Memory B cell (primary cell): ENCODE measurements around the gene GLT8D1.

Experiments used
- ATAC-seq: fragments of 150-1000 bp; cut with Tn5 transposase; 2 replicates; pipeline ENCODE4 v1.10.0; 2021; ENCODE audit warnings: low read depth, mild to moderate bottlenecking, moderate library complexity
- DNase-seq, 2 donors: peaks; one replicate each; pipeline ENCODE4 v3.0.0; 2022; ENCODE audit warnings: low spot score in 2 of 2
- H3K27ac Mint-ChIP-seq: one replicate; pipeline ENCODE4 v1.8.0; 2022; ENCODE audit warnings: mild to moderate bottlenecking, moderate library complexity, mixed read lengths
- H3K27me3 Mint-ChIP-seq: one replicate; pipeline ENCODE4 v1.8.0; 2022; ENCODE audit warnings: mixed read lengths
- H3K36me3 Mint-ChIP-seq: one replicate; pipeline ENCODE4 v1.8.0; 2022; ENCODE audit warnings: mild to moderate bottlenecking, mixed read lengths
- H3K4me1 Mint-ChIP-seq: one replicate; pipeline ENCODE4 v1.8.0; 2022; ENCODE audit warnings: mixed read lengths
- H3K4me3 Mint-ChIP-seq: one replicate; pipeline ENCODE4 v1.8.0; 2022; ENCODE audit warnings: mild to moderate bottlenecking, moderate library complexity, mixed read lengths
- H3K9me3 Mint-ChIP-seq: one replicate; pipeline ENCODE4 v1.8.0; 2022; ENCODE audit warnings: mixed read lengths

Gene GLT8D1

DNA sequence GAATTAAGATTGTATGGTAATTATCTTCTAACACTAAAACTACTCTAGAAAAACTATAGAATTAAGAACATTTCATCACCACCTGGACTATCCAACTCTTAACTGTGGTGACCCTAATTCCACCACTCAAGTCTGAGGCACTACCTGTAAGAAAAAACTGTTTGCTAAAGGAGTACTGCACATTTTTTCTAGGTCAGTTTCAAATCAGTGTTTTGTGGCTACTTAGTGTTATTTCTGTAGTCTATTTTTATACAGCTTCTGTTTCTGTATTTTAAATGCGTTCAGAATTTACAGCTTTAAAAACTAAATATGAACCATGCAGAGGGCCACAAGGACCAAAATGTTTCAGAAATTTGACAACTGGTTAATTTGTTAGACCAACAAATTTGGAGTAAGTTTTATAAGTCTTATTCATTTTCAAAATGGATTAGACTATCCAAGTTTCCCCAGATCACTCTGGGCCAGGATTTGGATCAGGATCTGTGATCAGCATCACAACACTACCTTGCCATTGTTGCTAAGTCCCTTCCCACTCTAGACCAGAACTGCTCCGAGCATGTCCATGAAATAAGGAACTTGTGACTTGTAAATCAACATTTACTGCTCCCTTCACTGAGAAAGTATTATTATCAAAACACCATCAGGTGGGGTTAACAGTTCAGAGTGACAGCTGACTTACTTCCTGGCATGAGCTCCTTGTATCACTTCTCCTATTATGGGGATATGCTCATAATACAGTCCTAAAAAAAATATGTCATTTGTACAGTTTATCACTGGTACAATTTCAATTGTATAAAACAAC lies 8.6 kb downstream of the GLT8D1 start:
- Mint-ChIP-seq H3K27ac (peak overlapping the region; percentile 84), H3K27me3 (no peaks in the 10 kb centered on the region), H3K4me1 (peaks cover 5% of the 10 kb centered on the region), H3K9me3 (no peaks in the 10 kb centered on the region), H3K36me3 (peaks cover 18% of the 10 kb centered on the region), H3K4me3 (no peak overlapping the region)
- ATAC-seq (peak; percentile 57), DNase-seq (no peak)

DNA sequence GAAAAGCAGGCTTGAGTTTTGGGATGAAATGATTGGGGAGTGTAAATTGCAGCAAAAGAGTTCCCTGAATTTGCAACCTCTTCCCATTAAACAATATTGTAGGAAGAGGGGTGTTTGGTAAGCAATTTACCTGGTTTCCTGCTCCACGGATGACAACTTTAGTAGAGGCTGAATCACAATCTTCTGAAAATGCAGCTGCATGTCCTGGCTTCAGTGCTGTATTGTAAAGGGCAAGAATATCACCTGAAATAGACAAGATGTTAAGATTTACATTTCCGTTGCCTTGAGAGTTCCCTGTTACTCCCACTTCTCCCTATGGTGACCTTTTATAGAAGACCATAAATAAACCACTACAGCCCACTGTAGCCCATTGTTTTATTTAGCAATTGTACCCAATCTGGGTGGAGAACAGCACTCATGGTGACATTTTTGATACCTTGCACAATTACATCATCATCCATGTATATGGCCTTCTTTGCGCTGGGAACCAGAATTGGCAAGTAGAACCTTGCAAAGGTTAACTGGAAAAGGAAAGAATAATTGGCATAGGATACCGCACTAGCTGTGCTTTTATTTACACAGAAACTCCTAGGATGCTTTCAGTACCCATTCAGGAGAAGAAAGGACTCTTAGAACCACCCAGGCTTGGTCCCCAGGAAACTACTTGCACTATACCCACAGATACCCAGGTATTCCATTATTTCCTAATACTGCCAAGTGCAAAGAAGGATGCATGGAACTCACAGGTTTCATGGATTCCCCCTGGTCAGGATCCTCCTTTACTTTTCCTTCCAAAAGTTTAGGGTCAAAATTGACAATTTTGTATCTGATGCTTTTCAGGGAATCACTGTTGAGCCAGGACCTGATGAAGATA lies 9.6 kb downstream of the GLT8D1 start:
- H3K9me3 Mint-ChIP-seq: no peaks in the 10 kb centered on the region
- H3K27ac Mint-ChIP-seq: peak overlapping the region; percentile 45
- H3K4me3 Mint-ChIP-seq: no peak overlapping the region
- ATAC-seq (no peak), DNase-seq (no peak)
- peaks cover 5% of the 10 kb centered on the region for H3K4me1 Mint-ChIP-seq
- peaks cover 18% of the 10 kb centered on the region for H3K36me3 Mint-ChIP-seq
- H3K27me3 Mint-ChIP-seq: no peaks in the 10 kb centered on the region

DNA sequence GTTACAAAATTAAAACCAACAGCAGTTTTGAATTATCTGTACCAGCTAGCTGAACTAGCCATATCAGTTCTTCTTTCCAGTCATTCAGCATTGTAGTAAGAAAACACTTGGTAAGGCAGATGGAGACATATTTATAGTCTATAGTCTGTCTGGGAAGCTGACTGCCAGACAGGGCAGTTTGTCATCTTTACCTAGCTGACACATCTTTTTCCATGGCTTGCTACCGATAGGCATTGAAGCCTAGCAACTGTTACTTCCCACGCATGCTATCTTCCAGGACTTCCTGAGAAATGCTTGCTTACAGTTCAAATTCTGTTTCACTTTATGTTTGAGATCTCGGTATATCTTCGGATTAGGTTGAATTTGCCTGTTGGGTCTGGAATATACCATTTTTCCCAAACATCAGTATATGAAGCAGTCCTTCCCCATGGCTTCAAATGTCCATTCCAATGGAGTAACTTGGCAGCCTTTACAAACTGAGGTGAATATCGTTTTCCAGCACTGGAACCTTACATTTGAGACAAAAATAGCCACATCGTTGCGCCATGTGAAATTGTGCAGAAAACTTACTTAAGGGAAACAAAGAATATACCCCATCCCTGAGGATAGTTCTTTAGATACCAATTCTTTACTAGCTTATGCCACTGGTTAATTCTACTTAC lies 10.9 kb downstream of the GLT8D1 start:
- H3K36me3 Mint-ChIP-seq: peaks cover 21% of the 10 kb centered on the region

GRCh38 chr3:52693071-52693470 lies 12.5 kb downstream of the GLT8D1 start:
- Mint-ChIP-seq H3K4me1 (peaks cover 7% of the 10 kb centered on the region), H3K9me3 (no peaks in the 10 kb centered on the region), H3K27me3 (no peaks in the 10 kb centered on the region), H3K4me3 (no peak overlapping the region), H3K27ac (peak overlapping the region; percentile 65), H3K36me3 (peaks cover 29% of the 10 kb centered on the region)
- DNase-seq (no peak), ATAC-seq (no peak)

More for the DNA sequence above, 10.9 kb downstream of the GLT8D1 start:
- ATAC-seq (no peak), DNase-seq (no peak)
- Mint-ChIP-seq H3K27me3 (no peaks in the 10 kb centered on the region), H3K4me1 (peaks cover 5% of the 10 kb centered on the region), H3K9me3 (no peaks in the 10 kb centered on the region), H3K4me3 (no peak overlapping the region), H3K27ac (peak overlapping the region; percentile 45)

DNA sequence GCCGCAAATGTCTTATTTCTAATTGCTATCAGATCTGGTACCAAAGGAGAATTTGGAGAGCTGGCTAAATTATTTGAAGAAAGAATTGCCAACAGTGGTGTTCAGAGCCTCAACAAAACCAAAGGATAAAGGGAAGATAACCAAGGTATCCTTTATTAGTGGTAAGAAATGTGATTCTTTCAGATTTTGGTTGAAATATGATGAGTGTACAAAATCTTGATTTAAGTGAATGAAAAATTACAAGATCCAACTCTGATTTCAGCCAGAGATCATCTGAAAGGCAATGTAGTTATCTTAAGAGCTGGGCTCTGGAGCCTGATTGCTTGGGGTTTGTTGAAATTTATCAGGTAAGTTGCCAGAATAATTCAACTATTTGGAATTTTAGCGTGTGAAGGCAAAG lies 15.0 kb downstream of the GLT8D1 start:
- H3K27ac Mint-ChIP-seq: no peak overlapping the region
- peaks cover 30% of the 10 kb centered on the region for H3K36me3 Mint-ChIP-seq
- no peak for ATAC-seq
- no peaks in the 10 kb centered on the region for H3K27me3 Mint-ChIP-seq
- DNase-seq: no peak
- H3K9me3 Mint-ChIP-seq: no peaks in the 10 kb centered on the region
- H3K4me1 Mint-ChIP-seq: peaks cover 10% of the 10 kb centered on the region
- no peak overlapping the region for H3K4me3 Mint-ChIP-seq

GRCh38 chr3:52689151-52689550 lies 16.4 kb downstream of the GLT8D1 start:
- no peaks in the 10 kb centered on the region for H3K27me3 Mint-ChIP-seq
- no peak overlapping the region for H3K4me3 Mint-ChIP-seq
- H3K36me3 Mint-ChIP-seq: peaks cover 24% of the 10 kb centered on the region
- peaks cover 13% of the 10 kb centered on the region for H3K4me1 Mint-ChIP-seq
- peak overlapping the region; percentile 35 for H3K27ac Mint-ChIP-seq
- DNase-seq (no peak), ATAC-seq (no peak)
- H3K9me3 Mint-ChIP-seq: no peaks in the 10 kb centered on the region

DNA sequence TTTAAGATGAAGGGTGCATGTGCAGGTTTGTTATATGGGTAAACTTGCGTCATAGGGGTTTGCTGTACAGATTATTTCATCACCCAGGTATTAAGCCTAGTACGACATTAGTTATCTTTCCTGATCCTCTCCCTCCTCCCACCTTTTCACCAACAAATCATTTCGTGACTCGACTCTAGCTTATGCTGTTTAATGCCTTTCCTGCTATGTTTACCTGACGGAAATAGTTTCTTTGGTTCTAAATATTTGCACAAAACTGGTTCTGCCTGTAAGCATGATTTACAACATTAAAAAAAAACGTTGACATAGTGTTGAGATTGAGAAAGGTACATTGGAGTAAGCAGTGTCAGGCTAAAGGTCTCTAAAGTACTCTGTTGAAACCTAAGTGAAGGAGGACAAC lies 17.3 kb downstream of the GLT8D1 start:
- H3K27me3 Mint-ChIP-seq: no peaks in the 10 kb centered on the region
- no peak overlapping the region for H3K4me3 Mint-ChIP-seq
- H3K9me3 Mint-ChIP-seq: no peaks in the 10 kb centered on the region
- DNase-seq: no peak
- peak overlapping the region; percentile 35 for H3K27ac Mint-ChIP-seq
- ATAC-seq: no peak
- H3K4me1 Mint-ChIP-seq: peaks cover 9% of the 10 kb centered on the region
- H3K36me3 Mint-ChIP-seq: peaks cover 17% of the 10 kb centered on the region

- no peaks in the 10 kb centered on the region for H3K27me3 Mint-ChIP-seq
- H3K27ac Mint-ChIP-seq: peak within 1 kb of the TSS; percentile 98
- DNase-seq (peak; percentile 88 to 89), ATAC-seq (peak; percentile 79)
- H3K4me1 Mint-ChIP-seq: peaks cover 17% of the 10 kb centered on the region
- H3K36me3 Mint-ChIP-seq: peaks cover 20% of the 10 kb centered on the region
- no peaks in the 10 kb centered on the region for H3K9me3 Mint-ChIP-seq
- peak within 1 kb of the TSS; percentile 97 for H3K4me3 Mint-ChIP-seq
Measured at GRCh38 chr3:52685709-52686691, 19.6 kb downstream of the GLT8D1 start, which contains the start of the genes GNL3 and PBRM1. TSS of gene GNL3 (plus strand) at chr3:52686032. CDS start at chr3:52686093, 61 bp downstream. TSS of gene PBRM1 (minus strand) at chr3:52685913.

DNA sequence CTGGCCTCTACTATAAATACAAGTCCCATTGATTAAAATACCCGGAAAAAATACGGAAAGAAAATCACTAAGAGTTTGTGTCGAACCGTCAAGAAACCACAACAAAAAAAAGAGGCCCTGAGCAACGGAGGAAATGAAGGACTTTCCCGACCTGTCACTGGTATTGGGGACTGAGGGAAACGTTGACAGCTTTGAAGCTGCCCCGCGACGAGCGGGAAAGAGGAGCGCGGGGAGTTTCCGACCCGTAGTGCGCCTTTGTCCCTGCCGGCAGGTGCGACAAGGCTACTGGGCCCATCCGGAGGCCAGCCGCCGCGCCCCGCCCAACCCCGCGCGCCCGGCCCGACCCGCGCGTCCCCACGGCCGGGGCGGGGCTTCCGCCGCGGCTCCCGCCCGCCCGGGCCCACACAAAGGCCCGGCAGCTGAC lies 20.3 kb downstream of the GLT8D1 start:
- Mint-ChIP-seq H3K4me1 (peaks cover 18% of the 10 kb centered on the region), H3K27me3 (no peaks in the 10 kb centered on the region), H3K4me3 (peak overlapping the region; percentile 89), H3K36me3 (peaks cover 18% of the 10 kb centered on the region), H3K9me3 (no peaks in the 10 kb centered on the region), H3K27ac (peak overlapping the region; percentile 98)
- DNase-seq (peak; percentile 70 to 73), ATAC-seq (peak; percentile 76)

DNA sequence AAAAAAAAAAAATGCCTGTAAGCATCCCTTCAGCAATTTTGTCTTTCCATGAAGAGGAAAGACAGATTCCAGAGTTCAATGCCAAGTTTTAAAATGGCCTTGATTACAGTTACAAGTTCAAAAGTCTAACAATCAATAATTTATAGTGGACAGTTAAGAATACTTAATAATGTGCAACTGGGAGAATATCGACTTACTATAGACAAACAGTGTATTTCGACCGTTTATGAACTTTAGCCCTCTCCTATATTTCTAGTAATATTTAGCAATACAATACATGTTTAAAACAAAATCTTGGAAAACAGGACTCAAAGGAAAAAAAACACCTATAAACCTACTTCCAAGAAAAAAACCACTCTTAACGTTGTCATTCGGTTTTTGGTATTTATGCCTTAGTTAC lies 21.4 kb downstream of the GLT8D1 start:
- H3K27ac Mint-ChIP-seq: peak overlapping the region; percentile 98
- peaks cover 18% of the 10 kb centered on the region for H3K36me3 Mint-ChIP-seq
- H3K4me1 Mint-ChIP-seq: peaks cover 21% of the 10 kb centered on the region
- DNase-seq (no peak), ATAC-seq (no peak)
- no peaks in the 10 kb centered on the region for H3K27me3 Mint-ChIP-seq
- no peak overlapping the region for H3K4me3 Mint-ChIP-seq
- H3K9me3 Mint-ChIP-seq: no peaks in the 10 kb centered on the region

DNA sequence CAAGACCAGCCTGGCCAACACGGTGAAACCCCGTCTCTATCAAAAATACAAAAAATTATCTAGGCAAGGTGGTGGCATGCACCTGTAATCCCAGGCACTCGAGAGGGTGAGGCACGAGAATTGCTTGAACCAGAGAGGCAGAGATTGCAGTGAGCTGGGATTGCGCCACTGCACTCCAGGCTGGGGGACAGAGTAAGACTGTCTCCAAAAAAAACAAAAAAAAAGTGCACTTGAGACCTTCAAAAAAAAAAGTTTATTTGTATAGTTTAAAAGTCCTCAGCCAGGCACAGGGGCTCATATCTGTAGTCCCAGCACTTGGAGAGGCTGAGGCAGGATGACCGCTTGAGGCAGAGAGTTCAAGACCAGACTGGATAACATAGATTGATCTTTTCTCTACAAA lies 22.0 kb downstream of the GLT8D1 start:
- peaks cover 25% of the 10 kb centered on the region for H3K4me1 Mint-ChIP-seq
- ATAC-seq (no peak), DNase-seq (no peak)
- no peaks in the 10 kb centered on the region for H3K9me3 Mint-ChIP-seq
- H3K4me3 Mint-ChIP-seq: no peak overlapping the region
- H3K36me3 Mint-ChIP-seq: peaks cover 18% of the 10 kb centered on the region
- H3K27ac Mint-ChIP-seq: peak overlapping the region; percentile 20
- no peaks in the 10 kb centered on the region for H3K27me3 Mint-ChIP-seq

GRCh38 chr3:52682016-52682415 lies 23.6 kb downstream of the GLT8D1 start:
- H3K27me3 Mint-ChIP-seq: no peaks in the 10 kb centered on the region
- no peaks in the 10 kb centered on the region for H3K9me3 Mint-ChIP-seq
- H3K4me1 Mint-ChIP-seq: peaks cover 23% of the 10 kb centered on the region
- no peak for DNase-seq
- H3K4me3 Mint-ChIP-seq: no peak overlapping the region
- peak overlapping the region; percentile 81 for H3K27ac Mint-ChIP-seq
- H3K36me3 Mint-ChIP-seq: peaks cover 18% of the 10 kb centered on the region
- ATAC-seq: no peak

- ATAC-seq (no peak), DNase-seq (no peak)
- H3K4me3 Mint-ChIP-seq: no peak overlapping the region
- no peaks in the 10 kb centered on the region for H3K9me3 Mint-ChIP-seq
- H3K27ac Mint-ChIP-seq: peak overlapping the region; percentile 81
- no peaks in the 10 kb centered on the region for H3K27me3 Mint-ChIP-seq
- peaks cover 22% of the 10 kb centered on the region for H3K36me3 Mint-ChIP-seq
- peaks cover 23% of the 10 kb centered on the region for H3K4me1 Mint-ChIP-seq
Measured at GRCh38 chr3:52681596-52681995, 24.0 kb downstream of the GLT8D1 start.
